Measurements from ENCODE around the gene NAIF1. TPM values are rescaled to one million over a fixed set of nuclear protein-coding genes. Genes with fewer than 3 reads are reported as not detected.

Gene NAIF1
- total RNA-seq, 4 donors from 2014 or later, result 8.6 to 10.8 (median 9.6) TPM

GRCh38 chr9:128054087-128054486, 13.0 kb downstream of the NAIF1 start:
- no peak for TF ChIP-seq CTCF (IDR thresholded peaks at IDR 0.05)
- TF ChIP-seq POLR2A (IDR thresholded peaks at IDR 0.05), result no peak
- DNase-seq (ENCODE audit: low spot score in 2 of 2), result no peak
- WGBS, 2 donors, result 75 to 77% methylated on average over 3 of the region's 3 CpGs
- intact Hi-C loops (cut with DNase I; ENCODE audit: low total_unique reads), result no loop called here
- no peak overlapping the region for H3K4me3 ChIP-seq (ENCODE audit: low read depth, poor library complexity, severe bottlenecking)

GRCh38 chr9:128053560-128053959, 13.6 kb downstream of the NAIF1 start:
- DNase-seq (ENCODE audit: low spot score in 2 of 2), result no peak

DNA sequence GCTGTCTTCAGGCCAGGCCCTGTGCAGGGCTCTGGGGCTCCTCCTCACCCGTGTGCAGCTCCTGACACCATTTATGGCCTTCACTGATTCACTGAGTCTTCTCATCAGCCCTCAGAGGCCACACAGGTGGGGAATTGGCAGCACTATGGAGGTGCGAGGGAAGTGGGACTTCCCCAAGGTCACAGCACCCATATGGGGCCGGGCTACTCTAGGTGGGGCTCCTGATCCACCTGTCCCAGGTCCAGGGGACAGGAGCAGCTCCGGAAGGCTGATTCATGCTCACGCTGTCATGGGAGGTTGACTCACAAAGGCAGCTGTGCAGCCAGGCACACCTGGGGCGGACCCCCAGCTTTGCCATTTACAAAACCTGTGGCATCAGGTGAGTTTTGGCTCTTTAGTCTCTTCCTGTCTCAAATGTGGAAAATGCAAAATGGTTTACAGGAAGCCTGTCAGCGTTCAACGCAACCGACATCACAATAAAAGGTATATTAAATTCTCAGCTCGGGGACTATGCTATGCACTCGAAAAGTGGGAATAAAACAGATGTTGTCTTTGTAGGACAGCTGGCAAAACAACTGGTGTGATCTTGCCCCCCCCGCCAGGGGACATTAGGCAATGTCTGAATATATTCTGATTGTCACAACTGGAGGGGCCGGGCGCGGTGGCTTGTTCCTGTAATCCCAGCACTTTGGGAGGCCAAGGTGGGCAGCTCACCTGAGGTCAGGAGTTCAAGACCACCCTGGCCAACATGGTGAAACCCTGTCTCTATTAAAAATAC, 15.0 kb downstream of the NAIF1 start:
- intact Hi-C loops (cut with DNase I; ENCODE audit: low total_unique reads), result no loop called here
- WGBS, 2 donors, result 59 to 72% methylated on average over 15 of the region's 15 CpGs
- TF ChIP-seq POLR2A (IDR thresholded peaks at IDR 0.05), result no peak
- no peak for TF ChIP-seq CTCF (IDR thresholded peaks at IDR 0.05)
- H3K4me3 ChIP-seq (ENCODE audit: low read depth, poor library complexity, severe bottlenecking), result no peak overlapping the region
- DNase-seq (ENCODE audit: low spot score in 2 of 2), result no peak

More at GRCh38 chr9:128053560-128053959, 13.6 kb downstream of the NAIF1 start:
- intact Hi-C loops (cut with DNase I; ENCODE audit: low total_unique reads), result no loop called here
- H3K4me3 ChIP-seq (ENCODE audit: low read depth, poor library complexity, severe bottlenecking), result no peak overlapping the region
- WGBS, 2 donors, result 91 to 93% methylated on average over 11 of the region's 11 CpGs
- TF ChIP-seq CTCF (IDR thresholded peaks at IDR 0.05), result no peak
- TF ChIP-seq POLR2A (IDR thresholded peaks at IDR 0.05), result no peak

DNA sequence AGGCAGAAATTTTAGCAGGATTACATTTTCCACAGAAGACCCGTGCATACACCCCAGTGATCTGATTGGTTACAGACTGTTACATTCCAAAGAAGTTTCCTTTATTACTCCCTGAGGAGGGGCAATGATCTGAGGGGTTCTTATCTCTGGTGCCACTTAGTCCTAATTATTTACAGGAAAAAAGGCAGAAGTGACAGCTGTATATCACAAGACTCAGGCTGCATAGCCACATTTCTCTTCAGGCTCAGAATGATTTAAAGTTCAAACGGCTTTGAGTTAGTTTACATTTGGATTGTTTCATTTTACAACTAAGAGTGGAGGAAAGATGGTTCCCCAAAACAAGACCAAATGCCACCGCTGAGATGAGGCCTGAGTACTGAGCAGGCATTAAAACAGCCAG, 17.3 kb downstream of the NAIF1 start:
- intact Hi-C loops (cut with DNase I; ENCODE audit: low total_unique reads), result no loop called here
- TF ChIP-seq POLR2A (IDR thresholded peaks at IDR 0.05), result no peak
- no peak for TF ChIP-seq CTCF (IDR thresholded peaks at IDR 0.05)
- WGBS, 2 donors, result 58 to 70% methylated on average over 3 of the region's 3 CpGs
- DNase-seq (ENCODE audit: low spot score in 2 of 2), result no peak
- H3K4me3 ChIP-seq (ENCODE audit: low read depth, poor library complexity, severe bottlenecking), result no peak overlapping the region

DNA sequence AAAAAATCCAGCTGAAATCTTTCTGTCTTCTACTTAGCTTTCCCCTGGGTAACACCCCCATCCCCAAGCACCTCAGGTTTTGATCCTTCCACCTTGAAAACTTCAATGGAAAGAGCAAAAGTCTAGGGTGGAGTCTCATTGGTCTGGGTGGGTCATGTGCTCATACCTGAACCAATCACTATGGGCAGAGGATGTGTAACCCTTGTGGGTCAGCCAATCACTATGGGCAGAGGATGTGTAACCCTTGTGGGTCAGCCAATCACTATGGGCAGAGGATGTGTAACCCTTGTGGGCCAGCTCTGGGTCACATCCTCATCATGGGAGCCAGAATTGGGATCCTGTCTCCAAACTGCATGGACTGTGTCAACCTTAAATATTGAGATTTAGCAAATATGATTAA, 18.5 kb downstream of the NAIF1 start:
- no peak for DNase-seq (ENCODE audit: low spot score in 2 of 2)
- no peak overlapping the region for H3K4me3 ChIP-seq (ENCODE audit: low read depth, poor library complexity, severe bottlenecking)
- intact Hi-C loops (cut with DNase I; ENCODE audit: low total_unique reads), result no loop called here
- TF ChIP-seq CTCF (IDR thresholded peaks at IDR 0.05) (no peak), POLR2A (IDR thresholded peaks at IDR 0.05) (no peak)

GRCh38 chr9:128047231-128047630, 19.9 kb downstream of the NAIF1 start:
- no peak for DNase-seq (ENCODE audit: low spot score in 2 of 2)
- TF ChIP-seq POLR2A (IDR thresholded peaks at IDR 0.05), result no peak
- no peak for TF ChIP-seq CTCF (IDR thresholded peaks at IDR 0.05)
- 87 to 92% methylated on average over 6 of the region's 6 CpGs for WGBS, 2 donors
- no peak overlapping the region for H3K4me3 ChIP-seq (ENCODE audit: low read depth, poor library complexity, severe bottlenecking)
- intact Hi-C loops (cut with DNase I; ENCODE audit: low total_unique reads), result no loop called here

Data from lower leg skin (tissue), 4 donors.